Common myeloid progenitor, CD34-positive (primary cell): Measurements from ENCODE around the gene LDB1.

ENCODE experiments used
- CTCF ChIA-PET: fragments of 350-600 bp; sonication (Branson Sonifier 250); formaldehyde crosslinking; loops from one replicate; lab custom pipeline; 2021; ENCODE audit warnings: antibody characterized with exemption; lab: Charles Lee
- POLR2A ChIA-PET: fragments of 350-600 bp; sonication (Branson Sonifier 250); formaldehyde crosslinking; loops from one replicate; lab custom pipeline; 2021; ENCODE audit warnings: antibody characterized with exemption; lab: Charles Lee
- DNase-seq, 3 donors: peaks; one replicate each; pipeline versions ENCODE4 v3.0.0 to v3.0.0-alpha.2; 2013
- H3K27ac ChIP-seq, 2 experiments: 1 replicate in 1 of 2; 2 replicates in 1 of 2; pipeline ENCODE4 v1.7.0; 2013; ENCODE audit warnings: inconsistent platforms in 2 of 2, low read length in 2 of 2, mild to moderate bottlenecking in 2 of 2, low read depth in 1 of 2, moderate library complexity in 1 of 2; ENCODE audit not compliant: severe bottlenecking in 2 of 2, insufficient read depth in 1 of 2, poor library complexity in 1 of 2
- H3K27me3 ChIP-seq, 5 experiments: replicated peaks in 2 of 5; 1 replicate in 3 of 5; 2 replicates in 2 of 5; pipeline versions ENCODE4 v1.6.1 to v1.7.0; 2013; ENCODE audit warnings: low read length in 4 of 5, mild to moderate bottlenecking in 2 of 5, moderate library complexity in 2 of 5, inconsistent platforms in 1 of 5; ENCODE audit not compliant: insufficient read depth in 5 of 5, control insufficient read depth in 4 of 5
- H3K36me3 ChIP-seq, 4 experiments: 1 replicate in 2 of 4; 2 replicates in 2 of 4; pipeline versions ENCODE4 v1.6.1 to v1.7.0; 2013; ENCODE audit warnings: low read length in 3 of 4, control low read depth in 1 of 4, mild to moderate bottlenecking in 1 of 4; ENCODE audit not compliant: control insufficient read depth in 4 of 4, insufficient read depth in 4 of 4
- H3K4me1 ChIP-seq, 4 experiments: 1 replicate in 3 of 4; 2 replicates in 1 of 4; pipeline versions ENCODE4 v1.6.1 to v1.7.1; 2013; ENCODE audit warnings: low read length in 3 of 4, mild to moderate bottlenecking in 3 of 4, control low read depth in 1 of 4, inconsistent platforms in 1 of 4, moderate library complexity in 1 of 4; ENCODE audit not compliant: control insufficient read depth in 4 of 4, insufficient read depth in 4 of 4; ENCODE audit errors: control extremely low read depth in 1 of 4
- H3K4me3 ChIP-seq, 7 experiments: 1 replicate in 4 of 7; 2 replicates in 3 of 7; pipeline versions ENCODE4 v1.5.1 to v1.7.0; 2013; ENCODE audit warnings: mild to moderate bottlenecking in 7 of 7, low read length in 6 of 7, moderate library complexity in 6 of 7, inconsistent platforms in 2 of 7, low read depth in 2 of 7, control low read depth in 1 of 7; ENCODE audit not compliant: insufficient read depth in 4 of 7, control insufficient read depth in 1 of 7; ENCODE audit errors: extremely low read depth in 1 of 7
- H3K9me3 ChIP-seq, 5 experiments: 1 replicate in 4 of 5; 2 replicates in 1 of 5; pipeline versions ENCODE4 v1.6.1 to v1.7.1; 2013; ENCODE audit warnings: low read length in 4 of 5, mild to moderate bottlenecking in 2 of 5, inconsistent platforms in 1 of 5, low read depth in 1 of 5, moderate library complexity in 1 of 5; ENCODE audit not compliant: control insufficient read depth in 4 of 5, insufficient read depth in 2 of 5; ENCODE audit errors: control extremely low read depth in 1 of 5
- WGBS: methylation state at CpG from one replicate; pipeline ENCODE4 v1.1.5; 2013; ENCODE audit not compliant: insufficient coverage; 5-methylcytosine and 5-hydroxymethylcytosine counted together

LDB1 gene

DNA sequence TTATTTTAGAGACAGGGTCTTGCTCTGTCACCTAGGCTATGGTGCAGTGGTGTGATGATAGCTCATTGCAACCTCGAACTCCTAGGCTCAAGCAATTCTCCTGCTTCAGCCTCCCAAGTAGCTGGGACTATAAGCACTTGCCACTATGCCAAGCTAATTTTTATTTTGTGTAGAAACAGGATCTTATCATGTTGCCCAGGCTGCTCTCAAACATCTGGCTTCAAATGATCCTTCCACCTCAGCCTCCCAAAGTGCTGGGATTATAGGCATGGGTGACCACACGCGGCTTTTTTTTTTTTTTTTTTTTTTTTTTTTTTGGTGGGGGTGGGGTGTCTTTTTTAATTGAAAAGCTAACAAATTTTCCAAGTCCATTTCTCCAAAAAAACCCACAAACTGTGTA lies 36.6 kb downstream of the LDB1 start:
- CTCF ChIA-PET = interaction anchor here (0.7 to 2.4 kb wide), 9 partner anchors 10 to 246 kb away, joined by 3 to 7 read pairs (median 3); partner anchors contain the start of genes ARMH3 and HPS6
- Histone ChIP-seq H3K4me3 (no peak overlapping the region), H3K27me3 (no peaks in the 10 kb centered on the region), H3K36me3 (no peaks in the 10 kb centered on the region), H3K4me1 (no peaks in the 10 kb centered on the region), H3K27ac (no peak overlapping the region), H3K9me3 (no peaks in the 10 kb centered on the region)
- no CpG with 5 or more reads among the region's 3 CpGs for WGBS
- POLR2A ChIA-PET = interaction anchor here (0.5 to 0.7 kb wide), 2 partner anchors 46 to 288 kb away, joined by 3 to 4 read pairs; no protein-coding TSS in a partner anchor
- DNase-seq = peak in 1 of 3 donors; percentile 31

DNA sequence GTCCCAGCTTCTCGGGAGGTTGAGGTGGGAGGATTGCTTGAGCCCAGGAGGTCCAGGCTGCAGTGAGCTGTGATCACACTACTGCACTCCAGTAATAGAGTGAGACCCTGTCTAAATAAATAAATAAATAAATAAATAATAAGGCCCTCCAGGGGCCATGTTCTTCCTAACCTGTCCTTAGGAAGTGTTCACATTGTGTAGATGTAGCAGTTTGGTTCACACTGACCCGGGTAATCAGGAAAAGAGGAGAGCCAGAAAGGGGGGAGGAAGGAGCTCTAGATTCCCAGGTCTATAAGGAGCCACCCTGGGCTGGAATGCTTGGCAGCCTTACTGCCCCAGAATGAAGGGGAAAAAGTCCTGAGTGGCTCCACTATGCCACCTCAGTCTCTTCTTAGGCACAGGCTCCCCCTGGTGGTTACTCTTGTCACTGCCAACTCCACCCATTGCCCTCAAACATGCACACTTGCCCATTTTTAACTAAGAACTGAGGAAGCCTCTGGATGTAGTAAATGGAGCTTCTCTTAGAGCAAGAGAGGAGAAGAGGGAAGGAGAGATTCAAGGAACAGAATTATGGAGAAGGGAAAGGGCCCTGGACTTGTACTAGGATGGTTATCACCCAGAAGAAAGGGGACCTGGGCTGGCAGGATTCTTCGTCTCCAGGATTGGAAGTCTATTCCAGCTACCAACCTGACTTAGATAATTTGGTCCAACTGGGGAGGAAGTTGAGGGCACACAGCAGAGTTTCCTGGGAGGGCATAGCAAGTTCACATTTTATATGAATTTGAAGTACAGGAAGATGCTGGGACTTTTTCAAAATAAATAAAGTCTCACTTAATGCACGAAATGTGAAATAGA lies 47.3 kb downstream of the LDB1 start:
- ChIA-PET POLR2A (interaction anchor here (0.6 kb wide), 1 partner anchor 51 kb away, joined by 3 read pairs; no protein-coding TSS in a partner anchor), CTCF (interaction anchor here (0.6 to 4.1 kb wide), 28 partner anchors 9 to 237 kb away, joined by 3 to 40 read pairs (median 5); partner anchors contain the start of genes ARMH3 and LDB1)
- Histone ChIP-seq H3K4me1 (peaks cover 3 to 15% (median 5%) of the 10 kb centered on the region in 4 experiments), H3K9me3 (no peaks in the 10 kb centered on the region), H3K27ac (no peak overlapping the region), H3K36me3 (peaks cover 0 to 14% (median 5%) of the 10 kb centered on the region in 4 experiments), H3K27me3 (no peaks in the 10 kb centered on the region), H3K4me3 (no peak overlapping the region)
- 67% methylated on average over 2 of the region's 4 CpGs for WGBS
- peak; percentile 79 to 90 (median 83) for DNase-seq

DNA sequence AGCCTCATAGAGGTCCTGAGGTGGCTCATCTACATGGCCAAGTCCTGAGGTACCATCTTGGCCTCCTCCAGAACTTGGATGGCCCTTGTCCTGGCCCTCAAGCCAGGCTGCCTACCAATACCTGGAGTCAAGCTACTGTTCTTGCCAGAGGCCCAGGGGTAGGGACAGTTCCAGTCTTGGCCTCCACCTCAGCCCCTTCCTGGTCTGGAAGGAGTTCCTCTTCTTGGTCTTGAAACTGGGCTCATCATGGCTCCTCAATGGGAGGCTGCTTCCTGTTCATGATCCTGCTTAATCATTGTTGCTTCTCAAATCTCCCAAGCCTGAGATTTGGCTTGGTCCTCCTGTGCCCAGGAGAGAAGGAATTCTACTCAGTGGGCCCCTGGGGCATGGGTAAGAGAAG lies 51.1 kb downstream of the LDB1 start:
- no peaks in the 10 kb centered on the region for H3K9me3 ChIP-seq
- peak overlapping the region in 1 of 2 experiments; percentile 25 for H3K27ac ChIP-seq
- H3K4me1 ChIP-seq = peaks cover 3 to 46% (median 23%) of the 10 kb centered on the region in 4 experiments
- peak in 1 of 3 donors; percentile 4 for DNase-seq
- CTCF ChIA-PET = interaction anchor here (0.8 to 2.7 kb wide), 10 partner anchors 12 to 228 kb away, joined by 3 to 15 read pairs (median 4); partner anchors contain the start of gene ARMH3
- H3K4me3 ChIP-seq = no peak overlapping the region
- H3K36me3 ChIP-seq = peaks cover 0 to 26% (median 12%) of the 10 kb centered on the region in 4 experiments
- POLR2A ChIA-PET = interaction anchor here (1.3 kb wide), 1 partner anchor 10 kb away, joined by 5 read pairs; no protein-coding TSS in a partner anchor
- no peaks in the 10 kb centered on the region for H3K27me3 ChIP-seq

DNA sequence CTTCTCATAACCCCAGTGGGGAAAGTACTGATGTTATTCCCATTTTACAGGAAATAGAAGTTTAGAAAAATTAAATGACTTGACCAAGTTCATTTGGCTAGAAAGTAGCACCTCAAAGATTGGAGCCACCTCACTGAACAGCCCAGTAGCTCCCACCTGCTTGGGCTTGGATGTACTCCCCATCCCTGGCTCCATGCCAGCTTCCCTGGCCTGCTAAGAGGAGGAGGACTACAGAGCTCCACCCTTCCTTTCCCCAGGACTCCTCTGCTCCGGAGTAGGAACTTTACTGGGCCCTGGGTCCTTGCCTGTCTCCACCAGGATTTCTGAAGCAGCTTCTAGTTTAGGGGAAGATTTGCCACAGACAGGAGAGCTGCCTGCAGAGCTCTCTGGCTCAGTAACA lies 52.0 kb downstream of the LDB1 start:
- ChIA-PET CTCF (interaction anchor here (0.8 to 2.7 kb wide), 10 partner anchors 8 to 227 kb away, joined by 3 to 15 read pairs (median 4); partner anchors contain the start of gene ARMH3), POLR2A (interaction anchor here (1.3 kb wide), 1 partner anchor 9 kb away, joined by 5 read pairs; no protein-coding TSS in a partner anchor)
- no peak overlapping the region for H3K4me3 ChIP-seq
- no peak overlapping the region for H3K27ac ChIP-seq
- whole genome bisulfite sequencing = no CpG with 5 or more reads among the region's 1 CpG
- H3K36me3 ChIP-seq = peaks cover 0 to 26% (median 12%) of the 10 kb centered on the region in 4 experiments
- no peak for DNase-seq
- peaks cover 3 to 45% (median 23%) of the 10 kb centered on the region in 4 experiments for H3K4me1 ChIP-seq
- no peaks in the 10 kb centered on the region for H3K9me3 ChIP-seq
- no peaks in the 10 kb centered on the region for H3K27me3 ChIP-seq

DNA sequence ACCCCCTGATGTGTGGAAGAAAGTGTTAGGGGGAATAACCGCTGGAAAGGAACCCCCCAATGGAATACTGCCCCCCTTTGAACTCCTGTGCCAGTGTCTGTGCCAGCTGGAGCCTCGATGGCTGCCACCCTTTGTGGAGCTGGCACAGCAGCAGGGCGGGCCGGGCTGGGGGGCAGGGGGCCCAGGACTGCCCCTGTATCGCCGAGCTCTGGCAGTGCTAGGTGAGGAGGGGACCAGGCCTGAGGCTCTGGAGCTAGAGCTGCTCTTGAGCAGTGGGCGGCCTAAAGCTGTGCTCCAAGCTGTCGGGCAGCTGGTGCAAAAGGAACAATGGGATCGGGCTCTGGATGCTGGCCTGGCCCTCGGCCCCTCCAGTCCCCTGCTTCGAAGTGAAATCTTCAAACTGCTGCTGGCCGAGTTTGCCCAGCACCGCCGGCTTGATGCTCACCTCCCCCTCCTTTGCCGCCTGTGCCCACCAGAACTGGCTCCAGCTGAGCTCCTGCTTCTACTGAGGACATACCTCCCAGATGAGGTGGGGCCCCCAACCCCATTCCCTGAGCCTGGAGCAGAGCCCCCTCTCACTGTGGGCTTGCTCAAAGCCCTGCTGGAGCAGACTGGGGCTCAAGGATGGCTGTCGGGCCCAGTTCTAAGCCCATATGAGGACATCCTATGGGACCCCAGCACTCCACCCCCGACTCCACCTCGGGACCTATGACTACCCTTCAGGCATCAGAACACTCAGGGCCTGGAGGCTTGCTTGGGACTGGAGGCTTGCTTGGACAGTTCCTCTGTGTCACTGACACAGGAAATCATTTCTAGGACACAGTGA lies 52.9 kb downstream of the LDB1 start:
- peaks cover 3 to 42% (median 22%) of the 10 kb centered on the region in 4 experiments for H3K4me1 ChIP-seq
- H3K27me3 ChIP-seq = no peaks in the 10 kb centered on the region
- ChIA-PET POLR2A (interaction anchor here (1.2 kb wide), 1 partner anchor 12 kb away, joined by 3 read pairs; the partner anchor contains the start of gene ARMH3), CTCF (interaction anchor here (0.8 to 2.7 kb wide), 9 partner anchors 9 to 226 kb away, joined by 3 to 15 read pairs (median 5); partner anchors contain the start of gene ARMH3)
- H3K9me3 ChIP-seq = no peaks in the 10 kb centered on the region
- no peak overlapping the region for H3K27ac ChIP-seq
- H3K4me3 ChIP-seq = peak overlapping the region in 1 of 7 experiments; percentile 89
- DNase-seq = no peak
- 96% methylated on average over 16 of the region's 18 CpGs for WGBS
- H3K36me3 ChIP-seq = peaks cover 0 to 26% (median 12%) of the 10 kb centered on the region in 4 experiments

DNA sequence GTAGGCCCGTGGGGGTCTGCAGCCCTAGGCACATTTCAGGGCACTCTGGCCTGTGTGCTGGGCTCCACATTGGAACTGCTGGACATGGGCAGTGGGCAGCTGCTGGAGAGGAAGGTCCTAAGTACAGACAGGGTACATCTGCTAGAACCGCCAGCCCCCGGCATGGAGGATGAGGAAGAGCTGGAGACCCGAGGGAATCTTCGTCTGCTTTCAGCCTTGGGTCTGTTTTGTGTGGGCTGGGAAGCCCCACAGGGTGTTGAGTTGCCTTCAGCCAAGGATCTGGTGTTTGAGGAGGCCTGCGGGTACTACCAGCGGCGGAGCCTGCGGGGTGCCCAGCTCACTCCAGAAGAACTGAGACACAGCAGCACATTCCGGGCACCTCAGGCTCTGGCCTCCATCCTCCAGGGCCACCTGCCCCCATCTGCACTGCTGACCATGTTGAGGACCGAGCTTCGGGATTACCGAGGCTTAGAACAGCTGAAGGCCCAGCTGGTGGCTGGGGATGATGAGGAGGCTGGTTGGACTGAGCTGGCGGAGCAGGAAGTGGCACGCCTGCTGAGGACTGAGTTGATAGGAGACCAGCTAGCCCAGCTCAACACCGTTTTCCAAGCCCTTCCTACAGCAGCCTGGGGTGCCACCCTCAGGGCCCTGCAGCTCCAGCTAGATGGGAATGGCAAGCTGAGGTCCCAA lies 53.6 kb downstream of the LDB1 start:
- POLR2A ChIA-PET = interaction anchor here (1.2 kb wide), 1 partner anchor 11 kb away, joined by 3 read pairs; the partner anchor contains the start of gene ARMH3

More for the DNA sequence above, 53.6 kb downstream of the LDB1 start:
- 93% methylated on average over 14 of the region's 16 CpGs for WGBS
- DNase-seq = no peak
- Histone ChIP-seq H3K4me1 (peaks cover 3 to 42% (median 22%) of the 10 kb centered on the region in 4 experiments), H3K9me3 (no peaks in the 10 kb centered on the region), H3K27ac (no peak overlapping the region), H3K27me3 (no peaks in the 10 kb centered on the region), H3K36me3 (peaks cover 0 to 26% (median 12%) of the 10 kb centered on the region in 4 experiments), H3K4me3 (peak overlapping the region in 6 of 7 experiments; percentile 78 to 93 (median 89))
- CTCF ChIA-PET = interaction anchor here (0.8 to 2.7 kb wide), 8 partner anchors 9 to 225 kb away, joined by 3 to 15 read pairs (median 4); partner anchors contain the start of gene ARMH3
